ENCODE data around the gene TSNAXIP1. TPM values are rescaled to one million over a fixed set of nuclear protein-coding genes. Genes with fewer than 3 reads are reported as not detected.

Gene TSNAXIP1
- total RNA-seq, 1 donor from 2014 or later: 4.1 TPM

DNA sequence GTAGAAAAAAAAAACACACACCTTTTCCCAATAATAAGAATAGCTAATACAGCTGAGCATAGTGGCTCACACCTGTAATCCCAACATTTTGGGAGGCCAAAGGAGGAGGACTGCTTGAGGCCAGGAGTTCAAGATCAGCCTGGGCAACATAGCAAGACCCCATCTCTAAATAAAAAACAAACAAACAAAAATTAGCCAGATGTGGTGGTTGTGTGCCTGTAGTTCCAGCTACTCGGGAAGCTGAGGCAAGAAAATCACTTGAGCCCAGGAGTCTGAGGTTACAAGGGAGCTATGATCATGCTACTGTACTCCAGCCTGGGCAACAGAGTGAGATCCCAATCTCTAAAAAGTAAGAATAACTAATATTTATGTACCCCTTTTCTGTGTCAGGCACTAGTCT is 44.8 kb upstream of the TSNAXIP1 start:
- TF ChIP-seq, protein P1, sequence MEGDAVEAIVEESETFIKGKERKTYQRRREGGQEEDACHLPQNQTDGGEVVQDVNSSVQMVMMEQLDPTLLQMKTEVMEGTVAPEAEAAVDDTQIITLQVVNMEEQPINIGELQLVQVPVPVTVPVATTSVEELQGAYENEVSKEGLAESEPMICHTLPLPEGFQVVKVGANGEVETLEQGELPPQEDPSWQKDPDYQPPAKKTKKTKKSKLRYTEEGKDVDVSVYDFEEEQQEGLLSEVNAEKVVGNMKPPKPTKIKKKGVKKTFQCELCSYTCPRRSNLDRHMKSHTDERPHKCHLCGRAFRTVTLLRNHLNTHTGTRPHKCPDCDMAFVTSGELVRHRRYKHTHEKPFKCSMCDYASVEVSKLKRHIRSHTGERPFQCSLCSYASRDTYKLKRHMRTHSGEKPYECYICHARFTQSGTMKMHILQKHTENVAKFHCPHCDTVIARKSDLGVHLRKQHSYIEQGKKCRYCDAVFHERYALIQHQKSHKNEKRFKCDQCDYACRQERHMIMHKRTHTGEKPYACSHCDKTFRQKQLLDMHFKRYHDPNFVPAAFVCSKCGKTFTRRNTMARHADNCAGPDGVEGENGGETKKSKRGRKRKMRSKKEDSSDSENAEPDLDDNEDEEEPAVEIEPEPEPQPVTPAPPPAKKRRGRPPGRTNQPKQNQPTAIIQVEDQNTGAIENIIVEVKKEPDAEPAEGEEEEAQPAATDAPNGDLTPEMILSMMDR (IDR thresholded peaks at IDR 0.05): no peak
- H3K4me1 Mint-ChIP-seq (ENCODE audit: unreplicated experiment): no peaks in the 10 kb centered on the region
- H3K4me3 Mint-ChIP-seq (ENCODE audit: unreplicated experiment): no peak overlapping the region
- H3K9me3 Mint-ChIP-seq (ENCODE audit: unreplicated experiment): no peaks in the 10 kb centered on the region
- no peak overlapping the region for H3K27ac Mint-ChIP-seq (ENCODE audit: unreplicated experiment)
- H3K27me3 Mint-ChIP-seq (ENCODE audit: unreplicated experiment): no peaks in the 10 kb centered on the region
- no peak for DNase-seq (ENCODE audit: extremely low spot score, unreplicated experiment)
- peaks cover 20% of the 10 kb centered on the region for H3K36me3 Mint-ChIP-seq (ENCODE audit: unreplicated experiment)

DNA sequence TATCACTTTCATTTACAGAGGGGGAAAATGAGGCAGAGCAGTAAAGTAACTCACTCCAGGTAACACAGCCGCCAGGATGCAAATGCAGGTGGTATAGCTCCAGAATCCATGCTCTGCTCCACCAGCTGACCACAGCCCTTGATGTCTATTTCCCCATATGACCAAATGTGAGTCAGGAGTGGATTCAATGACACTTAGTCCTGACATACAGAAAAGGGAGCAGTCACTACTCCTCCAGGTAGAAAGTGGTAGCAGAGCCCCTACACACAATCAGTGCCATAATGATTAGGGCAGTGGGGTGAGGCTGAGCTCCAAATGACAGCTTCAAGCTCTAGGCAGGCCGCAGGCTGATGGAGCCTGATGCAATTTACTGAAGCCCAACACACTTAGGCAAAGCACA is 44.3 kb upstream of the TSNAXIP1 start:
- DNase-seq (ENCODE audit: extremely low spot score, unreplicated experiment): no peak
- H3K9me3 Mint-ChIP-seq (ENCODE audit: unreplicated experiment): no peaks in the 10 kb centered on the region
- no peaks in the 10 kb centered on the region for H3K27me3 Mint-ChIP-seq (ENCODE audit: unreplicated experiment)
- H3K27ac Mint-ChIP-seq (ENCODE audit: unreplicated experiment): no peak overlapping the region
- H3K4me3 Mint-ChIP-seq (ENCODE audit: unreplicated experiment): no peak overlapping the region
- TF ChIP-seq, protein P1 (IDR thresholded peaks at IDR 0.05): no peak
- peaks cover 24% of the 10 kb centered on the region for H3K36me3 Mint-ChIP-seq (ENCODE audit: unreplicated experiment)
- no peaks in the 10 kb centered on the region for H3K4me1 Mint-ChIP-seq (ENCODE audit: unreplicated experiment)

DNA sequence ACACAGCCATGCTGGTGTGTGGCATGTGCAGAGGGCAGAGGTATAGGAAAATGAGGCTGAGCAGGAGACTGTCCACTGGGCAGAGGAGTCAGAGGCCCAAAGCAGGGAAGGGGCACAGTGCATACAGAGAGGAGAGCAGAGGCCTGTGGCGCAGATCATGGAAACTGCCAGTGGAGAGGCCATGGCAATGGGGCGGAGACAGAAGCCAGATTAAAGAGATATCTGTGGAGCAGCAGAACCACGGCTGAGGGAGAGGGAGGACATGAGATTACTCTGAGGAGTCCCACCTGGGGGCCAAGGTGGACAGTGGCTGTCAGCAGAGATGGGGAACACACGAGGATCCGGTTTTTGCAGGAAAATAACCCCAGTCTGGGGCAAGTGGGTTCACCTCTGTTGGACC is 43.6 kb upstream of the TSNAXIP1 start:
- DNase-seq (ENCODE audit: extremely low spot score, unreplicated experiment): no peak
- H3K4me1 Mint-ChIP-seq (ENCODE audit: unreplicated experiment): no peaks in the 10 kb centered on the region
- no peak overlapping the region for H3K27ac Mint-ChIP-seq (ENCODE audit: unreplicated experiment)
- H3K36me3 Mint-ChIP-seq (ENCODE audit: unreplicated experiment): peaks cover 24% of the 10 kb centered on the region
- TF ChIP-seq, protein P1 (IDR thresholded peaks at IDR 0.05): no peak
- no peaks in the 10 kb centered on the region for H3K9me3 Mint-ChIP-seq (ENCODE audit: unreplicated experiment)
- no peak overlapping the region for H3K4me3 Mint-ChIP-seq (ENCODE audit: unreplicated experiment)
- no peaks in the 10 kb centered on the region for H3K27me3 Mint-ChIP-seq (ENCODE audit: unreplicated experiment)

DNA sequence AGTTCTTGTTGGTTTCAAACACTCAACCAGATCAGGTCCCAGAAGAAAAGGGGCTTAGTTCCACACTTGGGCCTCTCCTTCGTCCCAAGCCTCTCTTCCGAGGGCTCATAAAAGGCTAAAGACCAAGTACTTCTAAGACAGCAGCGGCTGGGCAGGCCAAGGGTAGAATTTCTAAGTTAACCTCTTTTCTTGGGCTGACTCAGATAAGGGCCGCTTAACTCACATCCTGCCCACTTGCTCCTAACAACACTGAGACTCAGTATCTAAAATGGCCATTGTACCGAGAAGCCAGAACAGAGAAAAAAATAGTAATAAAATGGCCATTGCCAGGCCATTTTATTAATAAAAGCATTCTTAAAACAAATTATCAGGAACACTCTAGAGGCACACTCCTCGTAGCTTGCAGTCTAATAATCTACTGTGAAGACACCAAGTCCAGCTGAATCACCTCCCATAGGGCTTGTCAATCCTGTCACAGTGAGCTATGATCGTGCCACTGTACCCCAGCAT is 42.5 kb upstream of the TSNAXIP1 start:
- DNase-seq (ENCODE audit: extremely low spot score, unreplicated experiment): no peak
- TF ChIP-seq, protein P1 (IDR thresholded peaks at IDR 0.05): no peak
- H3K27me3 Mint-ChIP-seq (ENCODE audit: unreplicated experiment): no peaks in the 10 kb centered on the region
- no peak overlapping the region for H3K4me3 Mint-ChIP-seq (ENCODE audit: unreplicated experiment)
- H3K36me3 Mint-ChIP-seq (ENCODE audit: unreplicated experiment): peaks cover 21% of the 10 kb centered on the region
- no peaks in the 10 kb centered on the region for H3K9me3 Mint-ChIP-seq (ENCODE audit: unreplicated experiment)
- no peaks in the 10 kb centered on the region for H3K4me1 Mint-ChIP-seq (ENCODE audit: unreplicated experiment)
- H3K27ac Mint-ChIP-seq (ENCODE audit: unreplicated experiment): no peak overlapping the region

DNA sequence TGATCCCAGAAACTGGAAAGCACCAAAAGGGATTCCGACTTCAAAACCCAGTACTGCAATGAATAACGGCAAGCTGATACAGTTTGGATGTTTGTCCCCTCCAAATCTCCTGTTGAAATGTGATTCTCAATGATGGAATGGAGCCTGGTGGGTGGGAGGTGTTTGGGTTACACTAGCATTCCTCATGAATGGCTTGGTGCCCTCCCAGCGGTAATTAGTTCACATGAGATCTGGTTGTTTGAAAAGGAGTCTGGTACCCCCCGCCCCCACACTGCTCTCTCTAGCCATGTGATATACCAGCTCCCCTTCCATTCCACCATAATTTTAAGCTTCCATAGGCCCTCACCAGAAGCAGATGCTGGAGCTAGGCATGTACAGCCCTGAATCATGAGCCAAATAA is 40.4 kb upstream of the TSNAXIP1 start:
- Mint-ChIP-seq H3K36me3 (ENCODE audit: unreplicated experiment) (peaks cover 27% of the 10 kb centered on the region), H3K9me3 (ENCODE audit: unreplicated experiment) (no peaks in the 10 kb centered on the region), H3K27me3 (ENCODE audit: unreplicated experiment) (no peaks in the 10 kb centered on the region), H3K27ac (ENCODE audit: unreplicated experiment) (no peak overlapping the region), H3K4me3 (ENCODE audit: unreplicated experiment) (no peak overlapping the region), H3K4me1 (ENCODE audit: unreplicated experiment) (no peaks in the 10 kb centered on the region)
- TF ChIP-seq, protein P1 (IDR thresholded peaks at IDR 0.05): no peak
- DNase-seq (ENCODE audit: extremely low spot score, unreplicated experiment): no peak

All from osteocyte (in vitro differentiated cells).